Measurements from ENCODE around the gene RSPH10B2. TPM values are rescaled to one million over a fixed set of nuclear protein-coding genes. Genes with fewer than 3 reads are reported as not detected.
A peak's percentile ranks its signal among the peaks of the same experiment; 100 is the strongest.
"Not testable (repeated sequence)": the region's sequence is repeated elsewhere in the genome, so short reads cannot be mapped to it uniquely, and the experiment has no call there.

The RSPH10B2 gene
- total RNA-seq, 1 donor from 2014 or later = not detected

DNA sequence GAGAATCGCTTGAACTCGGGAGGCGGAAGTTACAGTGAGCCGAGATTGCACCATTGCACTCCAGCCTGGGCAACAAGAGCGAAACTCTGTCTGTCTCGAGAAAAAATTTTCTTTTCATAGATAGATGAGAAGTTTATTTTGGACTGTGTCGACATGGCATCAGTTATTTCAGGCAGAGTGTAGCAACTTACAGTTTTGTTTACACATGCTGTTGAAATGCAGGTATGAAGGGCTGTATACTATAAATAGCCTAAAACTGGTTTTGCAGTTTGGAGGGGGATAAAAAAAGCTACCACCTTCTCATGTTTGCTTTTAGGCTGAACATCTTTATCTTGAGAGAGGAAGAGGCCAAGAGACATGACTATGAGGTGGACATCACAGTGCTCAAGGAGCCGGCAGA, 44.1 kb downstream of the RSPH10B2 start:
- intact Hi-C loops (cut with DNase I) = not testable (repeated sequence)

DNA sequence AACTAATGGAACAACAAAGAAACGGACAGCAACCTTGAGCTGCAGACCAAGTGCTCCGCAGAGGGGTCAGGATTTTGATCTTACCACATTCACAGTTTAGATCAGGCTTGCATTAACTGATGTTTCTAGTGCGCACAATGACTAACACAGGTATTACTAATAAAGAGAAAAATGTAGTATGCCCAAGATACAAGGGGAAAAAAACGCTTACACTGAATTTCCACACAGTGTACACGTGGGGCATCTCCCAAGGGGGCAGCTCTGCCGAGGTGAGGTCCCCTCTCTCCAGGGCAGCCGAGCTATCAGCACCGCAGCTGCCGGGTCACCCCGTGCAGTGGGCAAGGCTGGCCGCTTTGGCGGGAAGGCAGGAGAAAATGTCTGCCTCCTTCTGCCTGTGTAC, 46.0 kb downstream of the RSPH10B2 start:
- H3K27ac ChIP-seq; intact Hi-C loops (cut with DNase I); H3K27me3 ChIP-seq; H3K4me1 ChIP-seq; DNase-seq (ENCODE audit: low spot score in 2 of 2); H3K9me3 ChIP-seq; H3K36me3 ChIP-seq; H3K4me3 ChIP-seq: not testable (repeated sequence)

More for the DNA sequence above, 44.1 kb downstream of the RSPH10B2 start:
- not testable (repeated sequence) for H3K36me3 ChIP-seq; H3K4me1 ChIP-seq; H3K27me3 ChIP-seq; H3K9me3 ChIP-seq; H3K27ac ChIP-seq; DNase-seq (ENCODE audit: low spot score in 2 of 2); H3K4me3 ChIP-seq

DNA sequence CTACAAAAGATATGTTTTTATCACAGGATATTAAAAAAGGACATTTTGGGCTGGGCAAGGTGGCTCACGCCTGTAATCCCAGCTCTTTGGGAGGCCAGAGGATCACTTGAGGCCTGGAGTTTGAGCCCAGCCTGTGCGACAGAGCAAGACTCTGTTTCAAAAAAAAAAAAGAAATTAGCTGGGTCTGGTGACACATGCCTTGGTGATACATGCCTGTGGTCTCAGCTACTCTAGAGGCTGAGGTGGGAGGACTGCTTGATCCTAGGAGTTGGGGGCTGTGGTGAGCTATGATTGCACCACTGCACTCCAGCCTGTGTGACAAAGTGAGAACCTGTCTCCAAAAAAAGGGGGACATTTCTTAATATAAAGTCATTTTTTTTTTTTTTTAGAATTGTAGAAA, 46.4 kb downstream of the RSPH10B2 start:
- intact Hi-C loops (cut with DNase I); H3K27me3 ChIP-seq; H3K9me3 ChIP-seq; H3K4me1 ChIP-seq; DNase-seq (ENCODE audit: low spot score in 2 of 2); H3K36me3 ChIP-seq; H3K4me3 ChIP-seq; H3K27ac ChIP-seq: not testable (repeated sequence)

DNA sequence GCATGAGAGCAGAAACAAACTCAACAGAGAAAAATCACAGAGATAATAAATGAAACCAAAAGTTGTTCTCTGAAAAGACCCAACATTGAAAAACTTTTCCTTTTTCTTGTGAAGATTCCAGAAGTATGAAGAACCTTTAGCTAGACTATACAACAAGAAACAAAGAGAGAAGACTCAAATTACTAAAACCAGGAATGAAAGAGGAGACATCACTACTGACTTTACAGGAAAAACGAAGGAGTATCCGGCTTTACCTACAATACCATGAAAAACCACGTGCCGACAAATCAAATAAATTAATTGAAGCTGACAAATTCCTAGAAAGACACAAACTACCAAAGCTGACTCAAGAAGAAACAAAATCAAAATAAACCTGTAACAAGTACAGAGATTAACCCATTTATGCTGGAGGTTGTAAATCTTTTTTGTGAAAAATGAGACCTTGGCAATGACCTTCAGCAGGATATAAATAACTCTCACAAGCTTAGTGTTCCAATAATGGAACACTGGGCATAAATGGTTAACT, 53.6 kb downstream of the RSPH10B2 start:
- H3K36me3 ChIP-seq; H3K27me3 ChIP-seq; intact Hi-C loops (cut with DNase I); H3K4me1 ChIP-seq; DNase-seq (ENCODE audit: low spot score in 2 of 2); H3K27ac ChIP-seq; H3K4me3 ChIP-seq; H3K9me3 ChIP-seq: not testable (repeated sequence)

DNA sequence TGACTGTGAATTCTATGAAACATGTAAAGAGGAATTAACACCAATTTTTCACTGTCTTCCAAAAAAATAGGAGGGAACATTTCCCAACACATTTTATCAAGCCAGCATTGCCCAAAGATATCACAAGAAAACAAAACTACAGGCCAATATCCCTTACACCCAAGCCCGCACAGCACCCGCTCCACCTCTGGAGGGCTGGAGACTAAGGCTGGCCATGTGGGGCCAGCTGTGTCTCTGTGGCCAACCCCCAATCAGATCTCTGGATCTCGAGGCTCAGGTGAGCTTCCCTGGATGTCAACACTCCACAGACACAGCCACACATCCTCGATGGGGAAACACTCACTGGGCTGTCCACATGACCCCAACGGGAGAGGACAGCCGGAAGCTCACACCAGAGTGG, 54.1 kb downstream of the RSPH10B2 start:
- H3K36me3 ChIP-seq; H3K27ac ChIP-seq; intact Hi-C loops (cut with DNase I); H3K27me3 ChIP-seq; DNase-seq (ENCODE audit: low spot score in 2 of 2); H3K4me3 ChIP-seq; H3K9me3 ChIP-seq; H3K4me1 ChIP-seq: not testable (repeated sequence)

DNA sequence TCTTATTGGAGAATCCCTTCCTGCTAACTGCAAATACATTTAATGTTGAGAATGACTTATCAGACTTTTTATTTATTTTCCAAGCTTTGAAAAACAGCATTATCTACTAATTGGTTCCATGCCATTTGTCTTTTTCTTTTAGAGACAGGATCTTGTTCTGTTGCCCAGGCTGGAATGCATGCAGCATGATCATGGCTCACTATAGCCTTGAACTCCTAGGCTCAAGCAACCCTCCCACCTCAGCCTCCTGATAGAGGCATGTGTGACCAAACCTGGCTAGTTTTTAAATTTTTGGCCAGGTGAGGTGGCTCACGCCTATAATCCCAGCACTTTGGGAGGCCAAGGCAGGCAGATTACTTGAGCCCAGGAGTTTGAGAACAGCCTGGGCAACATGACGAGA, 59.1 kb downstream of the RSPH10B2 start:
- intact Hi-C loops (cut with DNase I); DNase-seq (ENCODE audit: low spot score in 2 of 2); H3K9me3 ChIP-seq; H3K27me3 ChIP-seq; H3K27ac ChIP-seq; H3K4me3 ChIP-seq; H3K4me1 ChIP-seq: not testable (repeated sequence)
- peaks cover 14 to 21% of the 10 kb centered on the region in 2 donors for H3K36me3 ChIP-seq

DNA sequence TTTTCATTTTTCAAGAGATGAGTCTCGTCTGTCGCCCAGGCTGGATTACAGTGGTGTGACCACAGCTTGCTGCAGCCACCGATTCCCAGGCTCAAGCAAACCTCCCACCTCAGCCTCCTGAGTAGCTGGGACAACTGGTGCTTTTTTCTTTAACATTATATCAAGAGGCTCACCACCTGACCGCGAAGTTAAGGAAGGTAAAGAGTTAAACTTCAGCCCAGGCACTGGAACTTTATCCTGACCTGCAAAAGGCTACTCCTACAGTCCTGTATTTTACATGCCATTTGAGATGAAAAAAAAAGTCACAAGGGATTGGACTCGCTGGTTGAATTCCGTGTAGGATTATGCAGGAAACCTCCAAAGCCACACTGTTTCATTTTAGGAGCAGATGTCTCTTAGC, 61.6 kb downstream of the RSPH10B2 start:
- peaks cover 17 to 27% of the 10 kb centered on the region in 2 donors for H3K36me3 ChIP-seq

DNA sequence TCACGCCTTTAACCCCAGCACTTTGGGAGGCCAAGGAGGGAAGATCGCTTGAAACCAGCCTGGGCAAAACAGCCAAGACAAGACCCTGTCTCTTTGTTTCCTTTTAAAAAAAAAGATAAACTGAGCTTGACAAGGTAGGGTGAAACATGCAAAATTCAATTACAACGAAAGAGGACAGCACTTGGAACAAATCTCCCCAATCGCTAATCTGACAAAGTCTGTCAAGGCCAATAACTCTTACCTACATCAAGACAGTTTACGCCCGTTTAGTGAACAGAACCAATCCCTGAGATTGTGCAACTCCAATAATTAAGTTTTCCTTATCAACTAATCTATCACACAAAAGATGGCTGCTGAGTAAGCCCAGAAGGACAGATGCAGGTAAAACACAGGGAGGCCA, 67.7 kb downstream of the RSPH10B2 start:
- peaks cover 16 to 22% of the 10 kb centered on the region in 2 donors for H3K36me3 ChIP-seq
- intact Hi-C loops (cut with DNase I); H3K27ac ChIP-seq; H3K27me3 ChIP-seq; DNase-seq (ENCODE audit: low spot score in 2 of 2); H3K4me1 ChIP-seq; H3K9me3 ChIP-seq; H3K4me3 ChIP-seq: not testable (repeated sequence)

More for the DNA sequence above, 61.6 kb downstream of the RSPH10B2 start:
- intact Hi-C loops (cut with DNase I); DNase-seq (ENCODE audit: low spot score in 2 of 2); H3K27ac ChIP-seq; H3K9me3 ChIP-seq; H3K4me3 ChIP-seq; H3K27me3 ChIP-seq; H3K4me1 ChIP-seq: not testable (repeated sequence)

DNA sequence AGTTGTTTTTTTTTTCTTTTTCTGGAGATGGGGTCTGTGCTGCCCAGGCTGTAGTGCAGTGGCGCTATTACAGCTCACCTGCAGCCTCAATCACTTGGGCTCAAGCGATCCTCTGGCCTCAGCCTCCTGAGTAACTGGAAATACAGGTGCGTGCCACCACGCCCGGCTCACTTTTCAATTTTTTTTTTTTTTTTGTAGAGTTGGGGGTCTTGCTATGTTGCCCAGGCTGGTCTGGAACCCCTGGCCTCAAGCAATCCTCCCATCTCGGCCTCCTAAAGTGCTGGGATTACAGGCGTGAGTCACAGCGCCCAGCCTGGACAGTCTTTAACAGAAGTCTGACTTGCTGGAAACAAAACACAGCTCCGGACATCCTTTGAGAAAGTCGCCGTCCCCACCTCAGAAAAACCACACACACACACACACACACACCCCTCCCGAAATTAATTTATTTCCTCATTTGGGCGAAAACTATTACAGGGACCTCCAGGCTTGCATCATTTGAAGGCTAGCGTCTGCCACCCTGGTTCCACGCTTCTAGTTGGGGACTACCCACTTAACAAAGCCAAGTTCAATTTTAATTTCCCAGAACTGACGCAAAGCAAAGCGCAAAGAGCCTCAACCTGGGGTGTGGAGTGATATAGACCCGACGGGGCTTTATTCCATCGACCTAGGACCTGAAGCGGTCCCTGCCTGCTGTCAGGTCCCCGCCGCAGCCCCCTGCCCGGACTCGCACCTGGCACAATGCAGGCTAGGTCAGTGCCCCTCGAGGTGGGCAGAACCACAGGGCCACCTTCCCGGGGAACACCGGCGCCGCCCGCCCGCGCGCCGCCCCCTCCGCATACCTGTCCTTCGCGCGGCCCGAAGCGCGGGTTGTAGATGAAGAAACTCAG, 71.6 kb downstream of the RSPH10B2 start:
- peak overlapping the region; percentile 68 to 73 for H3K4me3 ChIP-seq
- not testable (repeated sequence) for H3K4me1 ChIP-seq, H3K27ac ChIP-seq

DNA sequence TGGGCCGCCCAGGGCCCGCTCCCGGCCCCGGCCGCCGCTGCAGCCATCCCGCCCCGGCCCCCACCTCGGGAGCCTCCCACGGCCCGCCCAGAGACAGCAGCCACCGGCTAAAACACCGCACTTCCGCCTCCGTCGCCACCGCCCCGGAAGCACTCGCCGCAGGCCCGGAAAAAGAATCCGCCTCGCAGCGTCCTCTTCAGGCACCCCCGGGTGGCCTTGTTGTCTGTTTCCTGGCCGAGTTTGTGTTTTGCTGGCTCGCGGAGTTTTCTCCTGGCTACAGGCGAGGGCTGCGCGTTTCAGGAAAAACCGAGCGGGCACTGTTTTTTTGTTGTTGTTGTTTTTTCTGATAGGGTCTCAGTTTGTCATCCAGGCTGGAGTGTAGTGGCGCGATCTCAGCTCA, 72.2 kb downstream of the RSPH10B2 start, which contains the start of gene CCZ1B:
TSS of gene CCZ1B (minus strand) at position 125 of the 400 bp plus-strand sequence. CDS start at position 47, 78 bp downstream.
- peak in 1 of 2 donors; percentile 85 for DNase-seq (ENCODE audit: low spot score in 2 of 2)
- H3K27me3 ChIP-seq; H3K36me3 ChIP-seq; H3K4me1 ChIP-seq; H3K9me3 ChIP-seq; intact Hi-C loops (cut with DNase I): not testable (repeated sequence)
- TF ChIP-seq, protein P1, sequence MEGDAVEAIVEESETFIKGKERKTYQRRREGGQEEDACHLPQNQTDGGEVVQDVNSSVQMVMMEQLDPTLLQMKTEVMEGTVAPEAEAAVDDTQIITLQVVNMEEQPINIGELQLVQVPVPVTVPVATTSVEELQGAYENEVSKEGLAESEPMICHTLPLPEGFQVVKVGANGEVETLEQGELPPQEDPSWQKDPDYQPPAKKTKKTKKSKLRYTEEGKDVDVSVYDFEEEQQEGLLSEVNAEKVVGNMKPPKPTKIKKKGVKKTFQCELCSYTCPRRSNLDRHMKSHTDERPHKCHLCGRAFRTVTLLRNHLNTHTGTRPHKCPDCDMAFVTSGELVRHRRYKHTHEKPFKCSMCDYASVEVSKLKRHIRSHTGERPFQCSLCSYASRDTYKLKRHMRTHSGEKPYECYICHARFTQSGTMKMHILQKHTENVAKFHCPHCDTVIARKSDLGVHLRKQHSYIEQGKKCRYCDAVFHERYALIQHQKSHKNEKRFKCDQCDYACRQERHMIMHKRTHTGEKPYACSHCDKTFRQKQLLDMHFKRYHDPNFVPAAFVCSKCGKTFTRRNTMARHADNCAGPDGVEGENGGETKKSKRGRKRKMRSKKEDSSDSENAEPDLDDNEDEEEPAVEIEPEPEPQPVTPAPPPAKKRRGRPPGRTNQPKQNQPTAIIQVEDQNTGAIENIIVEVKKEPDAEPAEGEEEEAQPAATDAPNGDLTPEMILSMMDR (IDR thresholded peaks at IDR 0.05) = peak in 2 of 3 experiments; percentile 20 to 31
- Histone ChIP-seq H3K27ac (peak within 1 kb of the TSS; percentile 53 to 72), H3K4me3 (peak within 1 kb of the TSS; percentile 68 to 73)

More for the DNA sequence above, 71.6 kb downstream of the RSPH10B2 start:
- H3K36me3 ChIP-seq; DNase-seq (ENCODE audit: low spot score in 2 of 2); intact Hi-C loops (cut with DNase I); H3K27me3 ChIP-seq; H3K9me3 ChIP-seq: not testable (repeated sequence)

DNA sequence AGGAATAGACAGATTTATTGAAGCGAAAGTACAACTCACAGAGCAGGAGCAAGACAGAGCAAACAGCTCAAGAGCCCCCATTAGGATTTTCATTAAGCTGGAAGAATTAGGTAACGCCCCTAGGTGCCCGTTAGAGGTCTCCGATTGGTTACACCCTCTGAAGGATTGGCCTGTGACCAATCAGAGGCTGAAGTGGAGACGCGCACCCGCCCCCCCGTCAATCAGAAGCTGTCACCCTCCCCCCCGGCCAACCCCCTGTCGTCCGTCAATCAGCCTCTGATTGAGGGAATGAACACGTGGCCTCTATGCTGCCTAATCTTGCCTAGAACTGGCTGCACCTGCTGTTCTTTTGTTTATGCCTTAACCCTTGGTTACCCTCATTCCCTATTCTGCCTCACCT, 73.3 kb downstream of the RSPH10B2 start:
- intact Hi-C loops (cut with DNase I) = not testable (repeated sequence)

DNA sequence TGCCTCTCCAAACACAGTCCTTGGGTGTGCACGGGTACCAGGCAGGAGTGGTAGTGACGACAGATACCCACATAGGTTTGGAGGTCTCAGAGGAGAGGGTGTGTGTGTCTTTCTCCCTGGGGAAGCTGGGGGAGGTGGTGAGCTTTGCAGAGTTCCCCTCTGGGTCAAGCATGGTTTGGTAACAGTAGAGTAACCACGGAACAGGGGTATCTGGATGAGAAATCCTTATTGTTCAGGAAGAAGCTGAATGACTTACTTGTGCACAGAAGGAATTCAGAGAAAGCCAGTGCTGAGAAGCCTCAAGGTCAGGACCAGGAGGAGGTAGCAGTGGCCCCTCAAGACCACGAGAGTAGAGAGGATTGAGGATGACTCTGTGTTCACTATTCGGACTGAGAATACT, 75.7 kb downstream of the RSPH10B2 start:
- H3K9me3 ChIP-seq; H3K4me1 ChIP-seq; H3K4me3 ChIP-seq; H3K36me3 ChIP-seq; DNase-seq (ENCODE audit: low spot score in 2 of 2); intact Hi-C loops (cut with DNase I); H3K27me3 ChIP-seq; H3K27ac ChIP-seq: not testable (repeated sequence)

More for the DNA sequence above, 73.3 kb downstream of the RSPH10B2 start:
- DNase-seq (ENCODE audit: low spot score in 2 of 2); H3K27ac ChIP-seq; H3K4me3 ChIP-seq; H3K4me1 ChIP-seq; H3K9me3 ChIP-seq; H3K36me3 ChIP-seq; H3K27me3 ChIP-seq: not testable (repeated sequence)

DNA sequence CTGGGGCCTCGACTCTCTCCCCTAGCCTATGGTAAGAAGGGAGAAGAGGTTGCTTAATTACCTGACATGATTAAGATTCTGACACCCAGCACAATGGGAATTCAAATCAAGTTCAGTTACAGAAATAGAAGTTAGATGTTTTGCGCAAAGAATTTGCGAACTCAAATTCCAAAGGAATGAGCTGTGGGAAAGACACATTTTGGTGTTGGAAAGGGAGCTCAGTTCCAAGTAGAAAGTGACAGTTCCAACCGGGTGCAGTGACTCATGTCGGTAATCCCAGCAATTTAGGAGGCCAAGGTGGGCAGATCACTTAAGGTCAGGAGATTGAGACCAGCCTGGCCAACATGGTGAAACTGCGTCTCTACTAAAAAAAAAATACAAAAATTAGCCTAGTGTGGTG, 76.1 kb downstream of the RSPH10B2 start:
- H3K4me1 ChIP-seq; H3K9me3 ChIP-seq; H3K27ac ChIP-seq; DNase-seq (ENCODE audit: low spot score in 2 of 2); intact Hi-C loops (cut with DNase I); H3K27me3 ChIP-seq; H3K4me3 ChIP-seq; H3K36me3 ChIP-seq: not testable (repeated sequence)

Measured in ascending aorta (tissue), 2 donors.